GM12872 (cell line): ENCODE results near the gene NLRP6.

Experiments
- TF ChIP-seq, protein P1 (sequence below): IDR thresholded peaks from 3 replicates; pipeline ENCODE4 v1.5.1; 2011; ENCODE audit warnings: low read depth, mild to moderate bottlenecking, low read length, moderate library complexity; ENCODE audit not compliant: insufficient read depth

NLRP6 gene

DNA sequence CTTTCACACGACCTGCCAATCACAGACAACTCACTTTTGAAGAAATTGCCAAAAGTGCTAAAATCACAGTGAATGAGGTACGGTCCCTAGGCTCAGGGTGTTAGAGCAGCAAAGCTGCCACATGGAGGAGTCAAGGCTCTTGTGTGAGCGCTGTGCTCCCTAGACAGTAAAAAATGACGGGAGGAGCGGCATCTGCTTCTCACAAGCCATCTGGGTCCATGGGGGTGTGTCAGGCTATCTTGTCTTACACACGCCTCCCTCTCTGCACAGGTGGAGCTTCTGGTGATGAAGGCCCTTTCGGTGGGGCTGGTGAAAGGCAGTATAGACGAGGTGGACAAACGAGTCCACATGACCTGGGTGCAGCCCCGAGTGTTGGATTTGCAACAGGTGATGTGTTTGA is 26.7 kb upstream of the NLRP6 start:
- TF ChIP-seq, protein P1, sequence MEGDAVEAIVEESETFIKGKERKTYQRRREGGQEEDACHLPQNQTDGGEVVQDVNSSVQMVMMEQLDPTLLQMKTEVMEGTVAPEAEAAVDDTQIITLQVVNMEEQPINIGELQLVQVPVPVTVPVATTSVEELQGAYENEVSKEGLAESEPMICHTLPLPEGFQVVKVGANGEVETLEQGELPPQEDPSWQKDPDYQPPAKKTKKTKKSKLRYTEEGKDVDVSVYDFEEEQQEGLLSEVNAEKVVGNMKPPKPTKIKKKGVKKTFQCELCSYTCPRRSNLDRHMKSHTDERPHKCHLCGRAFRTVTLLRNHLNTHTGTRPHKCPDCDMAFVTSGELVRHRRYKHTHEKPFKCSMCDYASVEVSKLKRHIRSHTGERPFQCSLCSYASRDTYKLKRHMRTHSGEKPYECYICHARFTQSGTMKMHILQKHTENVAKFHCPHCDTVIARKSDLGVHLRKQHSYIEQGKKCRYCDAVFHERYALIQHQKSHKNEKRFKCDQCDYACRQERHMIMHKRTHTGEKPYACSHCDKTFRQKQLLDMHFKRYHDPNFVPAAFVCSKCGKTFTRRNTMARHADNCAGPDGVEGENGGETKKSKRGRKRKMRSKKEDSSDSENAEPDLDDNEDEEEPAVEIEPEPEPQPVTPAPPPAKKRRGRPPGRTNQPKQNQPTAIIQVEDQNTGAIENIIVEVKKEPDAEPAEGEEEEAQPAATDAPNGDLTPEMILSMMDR: no peak

GRCh38 chr11:252666-253065 is 25.5 kb upstream of the NLRP6 start:
- TF ChIP-seq, protein P1: no peak

- TF ChIP-seq, protein P1: no peak
Measured at GRCh38 chr11:253160-253885, 24.9 kb upstream of the NLRP6 start.

GRCh38 chr11:253886-254270 is 24.3 kb upstream of the NLRP6 start:
- TF ChIP-seq, protein P1: no peak

DNA sequence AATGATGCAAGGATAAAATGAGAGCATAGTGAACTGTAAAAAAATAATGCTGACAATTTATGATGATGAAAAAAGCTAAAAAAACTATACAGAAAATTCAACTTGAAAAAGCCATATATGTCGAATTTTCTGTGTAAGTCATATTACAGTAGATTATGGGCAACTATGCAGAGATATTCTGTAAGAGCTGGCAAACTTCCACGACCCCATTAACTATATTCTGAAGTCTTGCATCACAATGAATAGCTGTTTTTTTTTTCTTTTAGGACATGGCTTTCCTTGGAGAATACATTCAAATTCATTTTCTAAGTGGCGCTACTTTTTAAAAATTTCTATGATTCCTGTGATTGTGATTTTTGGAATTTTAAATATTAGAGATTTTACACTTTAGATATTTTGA is 23.0 kb upstream of the NLRP6 start:
- TF ChIP-seq, protein P1: no peak

GRCh38 chr11:255816-256215 is 22.4 kb upstream of the NLRP6 start:
- TF ChIP-seq, protein P1: no peak

DNA sequence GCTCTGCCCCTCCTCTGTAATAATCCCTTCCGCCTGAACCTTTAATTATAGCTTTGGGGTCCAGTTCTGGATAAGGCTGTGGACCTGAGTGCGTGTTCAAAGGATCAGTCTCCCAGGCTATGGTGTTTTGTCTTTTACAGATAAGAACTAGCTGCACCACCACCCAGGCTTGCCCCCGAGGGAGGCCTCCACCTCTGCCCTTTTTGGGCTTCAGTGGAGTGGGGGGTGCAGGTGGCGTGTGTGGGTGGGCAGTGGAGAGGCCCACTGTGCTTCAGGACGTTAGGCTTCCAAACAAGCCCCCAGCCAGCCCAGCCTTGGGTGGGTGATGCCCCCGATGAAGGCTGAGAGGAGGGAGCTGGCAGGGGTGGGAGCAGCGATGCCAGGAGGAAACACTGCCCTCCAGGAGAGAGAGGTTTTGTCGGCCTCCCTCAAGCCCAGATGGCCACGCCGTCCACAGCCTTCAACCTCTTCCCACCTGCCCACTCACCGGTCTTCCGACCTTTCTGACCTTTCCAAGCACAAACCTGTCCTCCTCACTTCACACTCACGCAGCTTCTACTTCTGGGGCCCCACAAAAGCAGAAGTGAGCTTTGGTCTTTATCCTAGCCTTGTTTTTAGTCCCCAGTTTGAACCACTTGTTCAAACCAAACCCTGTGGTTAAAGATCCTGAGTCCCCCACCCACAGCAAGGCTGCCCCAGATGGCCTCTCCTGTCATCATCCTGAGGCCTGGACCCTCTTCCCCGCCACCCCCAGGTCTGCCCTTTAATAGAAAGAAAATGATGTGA is 21.1 kb upstream of the NLRP6 start:
- TF ChIP-seq, protein P1: no peak
